SHP77 (cell line): ENCODE data around the gene RPS25.
"Not testable (repeated sequence)": the region's sequence is repeated elsewhere in the genome, so short reads cannot be mapped to it uniquely, and the experiment has no call there.

ENCODE experiments used
- DNase-seq, 2 experiments: peaks; one replicate each; lab custom pipeline; 2025; lab: John Stamatoyannopoulos, UW

Gene RPS25

GRCh38 chr11:119015054-119015611 is 3.0 kb downstream of the RPS25 start:
- no peak for DNase-seq

GRCh38 chr11:119014209-119014924 is 3.8 kb downstream of the RPS25 start:
- DNase-seq: no peak

GRCh38 chr11:119012629-119013170 is 5.4 kb downstream of the RPS25 start:
- no peak for DNase-seq

- DNase-seq: no peak
These were observed 6.6 kb downstream of the RPS25 start for GRCh38 chr11:119011476-119012053.

GRCh38 chr11:119006656-119007055 is 11.5 kb downstream of the RPS25 start:
- DNase-seq: no peak

GRCh38 chr11:119000906-119001305 is 17.2 kb downstream of the RPS25 start:
- no peak for DNase-seq

- DNase-seq: no peak
These were observed 19.3 kb downstream of the RPS25 start for GRCh38 chr11:118998822-118999221.

GRCh38 chr11:118998388-118998717 is 19.8 kb downstream of the RPS25 start:
- DNase-seq: no peak

- DNase-seq: peak; percentile 83 to 87
These were observed 20.3 kb downstream of the RPS25 start, which contains the start of gene CENATAC for GRCh38 chr11:118997627-118998387. Gene CENATAC, plus strand, starts transcription at chr11:118998138. Its CDS starts 60 bp downstream, at chr11:118998198.

GRCh38 chr11:118996926-118997626 is 21.1 kb downstream of the RPS25 start:
- peak in 1 of 2 experiments; percentile 17 for DNase-seq

GRCh38 chr11:118991486-118992038 is 26.6 kb downstream of the RPS25 start:
- not testable (repeated sequence) for DNase-seq

- no peak for DNase-seq
These were observed 29.9 kb downstream of the RPS25 start for GRCh38 chr11:118988280-118988679.

GRCh38 chr11:118984825-118985224 is 33.3 kb downstream of the RPS25 start:
- no peak for DNase-seq

GRCh38 chr11:118984337-118984736 is 33.8 kb downstream of the RPS25 start:
- DNase-seq: not testable (repeated sequence)

GRCh38 chr11:118980191-118980881 is 37.8 kb downstream of the RPS25 start:
- no peak for DNase-seq

GRCh38 chr11:118979434-118979833 is 38.7 kb downstream of the RPS25 start:
- no peak for DNase-seq

GRCh38 chr11:118975771-118976709 is 42.1 kb downstream of the RPS25 start:
- DNase-seq: peak in 1 of 2 experiments; percentile 7

GRCh38 chr11:118973985-118974384 is 44.2 kb downstream of the RPS25 start:
- no peak for DNase-seq

- DNase-seq: no peak
These were observed 46.5 kb downstream of the RPS25 start, which contains the start of gene FOXR1 for GRCh38 chr11:118971646-118972045. Gene FOXR1, plus strand, starts transcription at chr11:118971761. Its CDS starts 171 bp downstream, at chr11:118971932.
